HG03354 (cell line): ENCODE measurements around the gene DNAH8.
A peak's percentile ranks its signal among the peaks of the same experiment; 100 is the strongest.

Experiments used
- ATAC-seq: cut with Tn5 transposase; IDR thresholded peaks from one replicate; pipeline ENCODE4 v1.9.1; 2021; ENCODE audit warnings: mild to moderate bottlenecking; ENCODE audit not compliant: unreplicated experiment, poor library complexity, severe bottlenecking

Gene DNAH8

GRCh38 chr6:38738261-38738660, 23.1 kb downstream of the DNAH8 start:
- ATAC-seq, result no peak

GRCh38 chr6:38739532-38739931, 24.4 kb downstream of the DNAH8 start:
- ATAC-seq, result no peak

- no peak for ATAC-seq
These were observed 34.4 kb downstream of the DNAH8 start for GRCh38 chr6:38749473-38749872.

- no peak for ATAC-seq
These were observed 36.0 kb downstream of the DNAH8 start for GRCh38 chr6:38750968-38751615.

GRCh38 chr6:38753707-38754106, 38.6 kb downstream of the DNAH8 start:
- no peak for ATAC-seq

- no peak for ATAC-seq
These were observed 40.1 kb downstream of the DNAH8 start for GRCh38 chr6:38755207-38755606.

- no peak for ATAC-seq
These were observed 40.8 kb downstream of the DNAH8 start for GRCh38 chr6:38755874-38756273.

GRCh38 chr6:38760097-38760496, 45.0 kb downstream of the DNAH8 start:
- no peak for ATAC-seq

- no peak for ATAC-seq
These were observed 47.7 kb downstream of the DNAH8 start for GRCh38 chr6:38762848-38763247.

GRCh38 chr6:38767560-38767959, 52.4 kb downstream of the DNAH8 start:
- ATAC-seq, result no peak

GRCh38 chr6:38773338-38773737, 58.2 kb downstream of the DNAH8 start:
- ATAC-seq, result no peak

- no peak for ATAC-seq
These were observed 60.0 kb downstream of the DNAH8 start for GRCh38 chr6:38774929-38775707.

GRCh38 chr6:38775870-38776269, 60.8 kb downstream of the DNAH8 start:
- peak; percentile 57 for ATAC-seq

- no peak for ATAC-seq
These were observed 61.4 kb downstream of the DNAH8 start for GRCh38 chr6:38776515-38776914.

GRCh38 chr6:38779310-38780062, 64.4 kb downstream of the DNAH8 start:
- ATAC-seq, result no peak

GRCh38 chr6:38782616-38783015, 67.5 kb downstream of the DNAH8 start:
- ATAC-seq, result no peak

GRCh38 chr6:38783443-38784228, 68.5 kb downstream of the DNAH8 start:
- no peak for ATAC-seq

- ATAC-seq, result no peak
These were observed 69.6 kb downstream of the DNAH8 start for GRCh38 chr6:38784506-38785235.

GRCh38 chr6:38786486-38786885, 71.4 kb downstream of the DNAH8 start:
- ATAC-seq, result no peak
